Measurements from ENCODE around the gene TMPRSS9. TPM values are rescaled to one million over a fixed set of nuclear protein-coding genes. Genes with fewer than 3 reads are reported as not detected.
A peak's percentile ranks its signal among the peaks of the same experiment; 100 is the strongest.

Gene TMPRSS9
- total and polyA plus RNA-seq, 2 of the 13 experiments (the other 11 are each of a cell fraction or from before 2014, with no cell fraction given), result 2.5 to 5.2 TPM

GRCh38 chr19:2462635-2463421 is 102.8 kb downstream of the TMPRSS9 start (continued):
- TF ChIP-seq E2F5 (CRISPR knock-in tag; conservative IDR thresholded peaks at IDR 0.05) (no peak; the same call in 1 of the 2 replicates), ZFP90 (CRISPR knock-in tag; IDR thresholded peaks at IDR 0.05; ENCODE audit: borderline replicate concordance) (no peak; the same call in 1 of the 2 replicates), PITX1 (CRISPR knock-in tag; IDR thresholded peaks at IDR 0.05) (peak; percentile 71; the same call in 1 of the 2 replicates), RFX3 (CRISPR knock-in tag; IDR thresholded peaks at IDR 0.05) (no peak), ZNF572 (CRISPR knock-in tag; IDR thresholded peaks at IDR 0.05) (no peak), TARDBP (CRISPR knock-in tag; IDR thresholded peaks at IDR 0.05) (peak; percentile 90), TBL1XR1 (IDR thresholded peaks at IDR 0.05; ENCODE audit: borderline replicate concordance, low read length, partially characterized antibody) (peak; percentile 91), ETV6 (CRISPR knock-in tag; conservative IDR thresholded peaks at IDR 0.05) (0 out of 2 replicates have a peak, but pooled peaks have one; percentile 40), RBAK (CRISPR knock-in tag; IDR thresholded peaks at IDR 0.05) (no peak), RAD51 (IDR thresholded peaks at IDR 0.05; ENCODE audit: borderline replicate concordance) (no peak), RBM22 (optimal IDR thresholded peaks at IDR 0.05; ENCODE audit: low read length) (peak; percentile 95), HNF4G (IDR thresholded peaks at IDR 0.05; ENCODE audit: borderline replicate concordance, low read depth, low read length) (peak; percentile 91), HNF4G (CRISPR knock-in tag; IDR thresholded peaks at IDR 0.05; ENCODE audit: borderline replicate concordance, low read depth) (no peak; the same call in 1 of the 2 replicates), HHEX (CRISPR knock-in tag; IDR thresholded peaks at IDR 0.05) (no peak), SMARCE1 (IDR thresholded peaks at IDR 0.05; ENCODE audit: borderline replicate concordance) (no peak), SP1 (IDR thresholded peaks at IDR 0.05) (no peak), SP1 (CRISPR knock-in tag; IDR thresholded peaks at IDR 0.05) (peak; percentile 76; the same call in 1 of the 2 replicates), AGO1 (IDR thresholded peaks at IDR 0.05; ENCODE audit: low read depth, low read length, poor library complexity, severe bottlenecking) (peak; percentile 78), ZNF431 (CRISPR knock-in tag; IDR thresholded peaks at IDR 0.05; ENCODE audit: borderline replicate concordance, low read depth) (peak; percentile 78; the same call in 1 of the 2 replicates), KDM1A (CRISPR knock-in tag; IDR thresholded peaks at IDR 0.05) (no peak)
- TF ChIP-seq, protein P1, sequence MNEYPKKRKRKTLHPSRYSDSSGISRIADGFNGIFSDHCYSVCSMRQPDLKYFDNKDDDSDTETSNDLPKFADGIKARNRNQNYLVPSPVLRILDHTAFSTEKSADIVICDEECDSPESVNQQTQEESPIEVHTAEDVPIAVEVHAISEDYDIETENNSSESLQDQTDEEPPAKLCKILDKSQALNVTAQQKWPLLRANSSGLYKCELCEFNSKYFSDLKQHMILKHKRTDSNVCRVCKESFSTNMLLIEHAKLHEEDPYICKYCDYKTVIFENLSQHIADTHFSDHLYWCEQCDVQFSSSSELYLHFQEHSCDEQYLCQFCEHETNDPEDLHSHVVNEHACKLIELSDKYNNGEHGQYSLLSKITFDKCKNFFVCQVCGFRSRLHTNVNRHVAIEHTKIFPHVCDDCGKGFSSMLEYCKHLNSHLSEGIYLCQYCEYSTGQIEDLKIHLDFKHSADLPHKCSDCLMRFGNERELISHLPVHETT (CRISPR knock-in tag; conservative IDR thresholded peaks at IDR 0.05), result no peak
- TF ChIP-seq, protein P2, sequence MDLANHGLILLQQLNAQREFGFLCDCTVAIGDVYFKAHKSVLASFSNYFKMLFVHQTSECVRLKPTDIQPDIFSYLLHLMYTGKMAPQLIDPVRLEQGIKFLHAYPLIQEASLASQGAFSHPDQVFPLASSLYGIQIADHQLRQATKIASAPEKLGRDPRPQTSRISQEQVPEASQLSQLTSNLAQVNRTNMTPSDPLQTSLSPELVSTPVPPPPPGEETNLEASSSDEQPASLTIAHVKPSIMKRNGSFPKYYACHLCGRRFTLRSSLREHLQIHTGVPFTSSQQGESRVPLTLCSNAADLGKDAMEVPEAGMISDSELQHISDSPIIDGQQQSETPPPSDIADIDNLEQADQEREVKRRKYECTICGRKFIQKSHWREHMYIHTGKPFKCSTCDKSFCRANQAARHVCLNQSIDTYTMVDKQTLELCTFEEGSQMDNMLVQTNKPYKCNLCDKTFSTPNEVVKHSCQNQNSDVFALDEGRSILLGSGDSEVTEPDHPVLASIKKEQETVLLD (CRISPR knock-in tag; IDR thresholded peaks at IDR 0.05; ENCODE audit: low read depth), result no peak
- TF ChIP-seq, protein P3, sequence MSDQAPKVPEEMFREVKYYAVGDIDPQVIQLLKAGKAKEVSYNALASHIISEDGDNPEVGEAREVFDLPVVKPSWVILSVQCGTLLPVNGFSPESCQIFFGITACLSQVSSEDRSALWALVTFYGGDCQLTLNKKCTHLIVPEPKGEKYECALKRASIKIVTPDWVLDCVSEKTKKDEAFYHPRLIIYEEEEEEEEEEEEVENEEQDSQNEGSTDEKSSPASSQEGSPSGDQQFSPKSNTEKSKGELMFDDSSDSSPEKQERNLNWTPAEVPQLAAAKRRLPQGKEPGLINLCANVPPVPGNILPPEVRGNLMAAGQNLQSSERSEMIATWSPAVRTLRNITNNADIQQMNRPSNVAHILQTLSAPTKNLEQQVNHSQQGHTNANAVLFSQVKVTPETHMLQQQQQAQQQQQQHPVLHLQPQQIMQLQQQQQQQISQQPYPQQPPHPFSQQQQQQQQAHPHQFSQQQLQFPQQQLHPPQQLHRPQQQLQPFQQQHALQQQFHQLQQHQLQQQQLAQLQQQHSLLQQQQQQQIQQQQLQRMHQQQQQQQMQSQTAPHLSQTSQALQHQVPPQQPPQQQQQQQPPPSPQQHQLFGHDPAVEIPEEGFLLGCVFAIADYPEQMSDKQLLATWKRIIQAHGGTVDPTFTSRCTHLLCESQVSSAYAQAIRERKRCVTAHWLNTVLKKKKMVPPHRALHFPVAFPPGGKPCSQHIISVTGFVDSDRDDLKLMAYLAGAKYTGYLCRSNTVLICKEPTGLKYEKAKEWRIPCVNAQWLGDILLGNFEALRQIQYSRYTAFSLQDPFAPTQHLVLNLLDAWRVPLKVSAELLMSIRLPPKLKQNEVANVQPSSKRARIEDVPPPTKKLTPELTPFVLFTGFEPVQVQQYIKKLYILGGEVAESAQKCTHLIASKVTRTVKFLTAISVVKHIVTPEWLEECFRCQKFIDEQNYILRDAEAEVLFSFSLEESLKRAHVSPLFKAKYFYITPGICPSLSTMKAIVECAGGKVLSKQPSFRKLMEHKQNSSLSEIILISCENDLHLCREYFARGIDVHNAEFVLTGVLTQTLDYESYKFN (CRISPR knock-in tag; conservative IDR thresholded peaks at IDR 0.05), result peak; percentile 76
